Ishikawa (cell line): ENCODE data around the gene CFAP97.
A peak's percentile ranks its signal among the peaks of the same experiment; 100 is the strongest.

ENCODE experiments used
- CEBPB ChIP-seq: IDR thresholded peaks from 2 replicates; pipeline ENCODE4 v1.6.1; 2012
- CREB1 ChIP-seq: IDR thresholded peaks from 2 replicates; pipeline ENCODE4 v1.6.1; 2012; ENCODE audit warnings: low read depth
- EGR1 ChIP-seq: IDR thresholded peaks from 2 replicates; pipeline ENCODE4 v1.6.1; 2012
- EP300 ChIP-seq: IDR thresholded peaks from 2 replicates; pipeline ENCODE4 v1.6.1; 2012; ENCODE audit warnings: borderline replicate concordance
- FOXM1 ChIP-seq: IDR thresholded peaks from 2 replicates; pipeline ENCODE4 v1.6.1; 2012; ENCODE audit warnings: low read depth, borderline replicate concordance
- NFIC ChIP-seq: IDR thresholded peaks from 2 replicates; pipeline ENCODE4 v1.6.1; 2012
- RAD21 ChIP-seq: IDR thresholded peaks from 2 replicates; pipeline ENCODE4 v1.6.1; 2012; ENCODE audit warnings: low read depth
- TAF1 ChIP-seq: IDR thresholded peaks from 2 replicates; pipeline ENCODE4 v1.6.1; 2012; ENCODE audit warnings: low read depth, mild to moderate bottlenecking
- TCF12 ChIP-seq: IDR thresholded peaks from 2 replicates; pipeline ENCODE4 v1.6.1; 2012; ENCODE audit warnings: low read depth
- TEAD4 ChIP-seq: IDR thresholded peaks from 2 replicates; pipeline ENCODE4 v1.6.1; 2012
- YY1 ChIP-seq: IDR thresholded peaks from 2 replicates; pipeline ENCODE4 v1.6.1; 2012; ENCODE audit warnings: low read depth
- ZBTB7A ChIP-seq: IDR thresholded peaks from 2 replicates; pipeline ENCODE4 v1.6.1; 2012; ENCODE audit warnings: low read depth
- TF ChIP-seq, protein P1 (sequence below): IDR thresholded peaks from 2 replicates; pipeline ENCODE4 v1.6.1; 2012
- TF ChIP-seq, protein P2 (sequence below): IDR thresholded peaks from 2 replicates; pipeline ENCODE4 v1.6.1; 2012
- TF ChIP-seq, protein P3 (sequence below): IDR thresholded peaks from 2 replicates; pipeline ENCODE4 v1.6.1; 2012; ENCODE audit warnings: low read depth, mild to moderate bottlenecking

The CFAP97 gene

DNA sequence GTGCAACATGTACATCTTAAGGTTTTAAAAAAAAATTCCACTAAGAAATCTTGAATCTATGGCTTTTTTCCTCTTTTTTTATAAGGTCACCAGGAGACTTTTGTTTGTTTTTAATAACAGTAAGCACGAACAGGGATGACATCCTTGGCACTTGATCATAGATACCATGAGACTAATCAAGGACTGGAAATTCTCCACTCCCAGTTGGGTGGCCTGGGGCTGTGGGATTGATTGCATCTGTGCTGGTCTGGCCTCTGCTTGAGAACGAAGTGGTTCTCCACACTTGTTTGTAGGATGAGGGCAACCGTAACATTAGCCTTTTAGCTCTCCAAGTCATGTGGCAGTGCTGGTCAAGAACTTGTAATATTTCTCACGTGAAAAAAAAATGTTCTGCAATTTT lies 41.0 kb upstream of the CFAP97 start:
- TF ChIP-seq, protein P1, sequence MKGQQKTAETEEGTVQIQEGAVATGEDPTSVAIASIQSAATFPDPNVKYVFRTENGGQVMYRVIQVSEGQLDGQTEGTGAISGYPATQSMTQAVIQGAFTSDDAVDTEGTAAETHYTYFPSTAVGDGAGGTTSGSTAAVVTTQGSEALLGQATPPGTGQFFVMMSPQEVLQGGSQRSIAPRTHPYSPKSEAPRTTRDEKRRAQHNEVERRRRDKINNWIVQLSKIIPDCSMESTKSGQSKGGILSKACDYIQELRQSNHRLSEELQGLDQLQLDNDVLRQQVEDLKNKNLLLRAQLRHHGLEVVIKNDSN, result no peak

DNA sequence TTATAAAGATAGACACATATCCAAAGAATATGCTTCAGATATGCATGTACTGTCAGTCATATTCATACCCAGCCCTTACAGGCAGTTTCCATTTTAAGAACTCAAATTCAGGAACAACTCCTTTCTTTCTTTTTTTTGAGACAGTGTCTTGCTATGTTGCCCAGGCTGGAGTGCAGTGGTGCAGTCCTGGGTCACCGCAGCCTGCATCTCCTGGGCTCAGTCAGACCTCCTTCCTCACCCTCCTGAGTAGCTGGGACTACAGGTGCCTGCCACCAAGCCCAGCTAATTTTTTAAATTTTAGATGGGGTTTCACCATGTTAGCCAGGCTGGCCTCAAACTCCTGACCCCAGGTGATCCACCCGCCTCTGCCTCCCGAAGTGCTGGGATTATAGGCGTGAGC lies 40.1 kb upstream of the CFAP97 start:
- TF ChIP-seq, protein P2, sequence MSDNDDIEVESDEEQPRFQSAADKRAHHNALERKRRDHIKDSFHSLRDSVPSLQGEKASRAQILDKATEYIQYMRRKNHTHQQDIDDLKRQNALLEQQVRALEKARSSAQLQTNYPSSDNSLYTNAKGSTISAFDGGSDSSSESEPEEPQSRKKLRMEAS, result no peak
- TF ChIP-seq CEBPB (no peak), TEAD4 (no peak), CREB1 (no peak), EP300 (no peak), TAF1 (no peak), EGR1 (no peak)

DNA sequence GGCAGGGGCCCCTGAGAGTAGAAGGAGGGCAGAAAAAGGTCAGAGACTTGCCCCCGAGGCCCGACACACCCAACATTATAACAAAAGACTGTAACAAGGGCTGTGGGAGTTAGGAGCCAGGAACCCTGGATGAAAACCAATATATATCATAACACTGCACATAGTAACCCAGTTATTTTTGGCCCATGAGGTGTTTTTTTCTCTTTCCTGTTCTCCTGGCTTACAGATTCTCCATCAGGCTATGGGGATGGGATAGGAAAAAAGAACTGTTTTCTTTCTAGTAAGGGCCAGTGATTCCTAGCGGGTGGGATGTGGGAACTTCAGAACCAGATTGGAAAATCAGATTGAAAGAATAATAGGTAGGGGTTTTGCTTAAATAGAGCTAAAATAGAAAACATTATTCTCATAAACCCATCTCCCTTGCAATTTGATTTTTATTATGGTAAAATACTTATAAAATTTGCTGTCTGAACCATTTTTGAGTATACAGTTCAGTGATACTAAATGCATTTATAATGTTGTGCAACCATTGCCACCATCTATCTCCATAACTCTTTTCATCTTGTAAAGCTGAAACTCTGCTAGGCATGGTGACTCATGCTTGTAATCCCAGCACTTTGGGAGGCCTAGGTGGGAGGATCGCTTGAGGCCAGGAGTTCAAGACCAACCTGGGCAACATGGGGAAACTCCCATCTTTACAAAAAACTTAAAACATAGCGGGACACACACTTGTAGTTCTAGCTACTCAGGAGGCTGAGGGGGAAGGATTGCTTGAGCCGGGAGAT lies 39.1 kb upstream of the CFAP97 start:
- TF ChIP-seq EP300 (no peak), YY1 (no peak), CEBPB (no peak), RAD21 (no peak), NFIC (no peak), CREB1 (no peak), TCF12 (no peak), ZBTB7A (no peak), EGR1 (no peak), TEAD4 (no peak), FOXM1 (no peak), TAF1 (no peak)
- TF ChIP-seq, protein P3, sequence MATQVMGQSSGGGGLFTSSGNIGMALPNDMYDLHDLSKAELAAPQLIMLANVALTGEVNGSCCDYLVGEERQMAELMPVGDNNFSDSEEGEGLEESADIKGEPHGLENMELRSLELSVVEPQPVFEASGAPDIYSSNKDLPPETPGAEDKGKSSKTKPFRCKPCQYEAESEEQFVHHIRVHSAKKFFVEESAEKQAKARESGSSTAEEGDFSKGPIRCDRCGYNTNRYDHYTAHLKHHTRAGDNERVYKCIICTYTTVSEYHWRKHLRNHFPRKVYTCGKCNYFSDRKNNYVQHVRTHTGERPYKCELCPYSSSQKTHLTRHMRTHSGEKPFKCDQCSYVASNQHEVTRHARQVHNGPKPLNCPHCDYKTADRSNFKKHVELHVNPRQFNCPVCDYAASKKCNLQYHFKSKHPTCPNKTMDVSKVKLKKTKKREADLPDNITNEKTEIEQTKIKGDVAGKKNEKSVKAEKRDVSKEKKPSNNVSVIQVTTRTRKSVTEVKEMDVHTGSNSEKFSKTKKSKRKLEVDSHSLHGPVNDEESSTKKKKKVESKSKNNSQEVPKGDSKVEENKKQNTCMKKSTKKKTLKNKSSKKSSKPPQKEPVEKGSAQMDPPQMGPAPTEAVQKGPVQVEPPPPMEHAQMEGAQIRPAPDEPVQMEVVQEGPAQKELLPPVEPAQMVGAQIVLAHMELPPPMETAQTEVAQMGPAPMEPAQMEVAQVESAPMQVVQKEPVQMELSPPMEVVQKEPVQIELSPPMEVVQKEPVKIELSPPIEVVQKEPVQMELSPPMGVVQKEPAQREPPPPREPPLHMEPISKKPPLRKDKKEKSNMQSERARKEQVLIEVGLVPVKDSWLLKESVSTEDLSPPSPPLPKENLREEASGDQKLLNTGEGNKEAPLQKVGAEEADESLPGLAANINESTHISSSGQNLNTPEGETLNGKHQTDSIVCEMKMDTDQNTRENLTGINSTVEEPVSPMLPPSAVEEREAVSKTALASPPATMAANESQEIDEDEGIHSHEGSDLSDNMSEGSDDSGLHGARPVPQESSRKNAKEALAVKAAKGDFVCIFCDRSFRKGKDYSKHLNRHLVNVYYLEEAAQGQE, result no peak
- TF ChIP-seq, protein P2, result no peak
- TF ChIP-seq, protein P1, result no peak

DNA sequence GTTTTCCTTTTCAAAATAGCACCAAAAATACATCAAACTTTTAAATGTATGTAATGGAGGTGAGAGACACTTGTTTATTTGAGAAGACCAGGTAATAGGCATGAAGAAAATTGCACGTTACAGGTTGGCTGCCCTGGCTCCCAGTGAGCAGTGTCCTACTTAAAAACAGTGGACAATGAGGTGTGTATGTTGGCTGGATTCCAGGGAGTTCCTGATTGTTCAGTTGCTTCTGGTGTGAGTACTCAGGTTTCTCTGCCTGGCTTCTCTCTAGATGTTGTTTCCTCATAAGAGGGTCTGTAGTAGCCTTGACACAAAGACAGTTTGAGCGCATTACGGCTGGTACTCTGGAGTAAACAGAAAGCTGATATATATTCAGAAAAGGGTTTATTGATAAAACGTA lies 35.0 kb upstream of the CFAP97 start:
- TF ChIP-seq TAF1, result no peak
- peak; percentile 22; the same call in 1 of the 2 replicates for TF ChIP-seq NFIC

DNA sequence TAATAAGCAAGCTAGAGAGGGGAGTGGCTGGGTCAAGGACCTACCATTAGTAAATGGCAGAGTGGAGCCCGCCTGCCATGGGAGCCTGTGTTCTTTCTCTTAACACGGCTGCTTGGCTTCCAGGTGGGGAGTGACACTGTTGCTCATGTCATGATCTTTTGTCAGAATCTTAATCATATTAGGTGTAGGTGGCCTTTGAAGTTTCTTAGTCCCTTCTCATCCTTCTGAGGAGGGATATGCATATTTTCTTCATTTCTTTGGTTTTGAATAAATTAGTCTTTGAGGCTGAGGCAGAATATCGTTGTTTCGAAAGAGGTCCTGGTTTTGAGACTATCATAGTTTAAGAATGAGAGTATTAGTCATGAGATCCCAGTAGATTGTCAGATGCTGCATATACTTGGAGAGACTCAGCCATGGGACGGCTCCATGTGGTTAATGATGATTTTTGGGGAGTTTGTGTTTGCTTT lies 34.4 kb upstream of the CFAP97 start:
- TF ChIP-seq EGR1 (no peak), NFIC (no peak), CREB1 (no peak), FOXM1 (no peak), TAF1 (no peak), YY1 (no peak)
- TF ChIP-seq, protein P2, result no peak

DNA sequence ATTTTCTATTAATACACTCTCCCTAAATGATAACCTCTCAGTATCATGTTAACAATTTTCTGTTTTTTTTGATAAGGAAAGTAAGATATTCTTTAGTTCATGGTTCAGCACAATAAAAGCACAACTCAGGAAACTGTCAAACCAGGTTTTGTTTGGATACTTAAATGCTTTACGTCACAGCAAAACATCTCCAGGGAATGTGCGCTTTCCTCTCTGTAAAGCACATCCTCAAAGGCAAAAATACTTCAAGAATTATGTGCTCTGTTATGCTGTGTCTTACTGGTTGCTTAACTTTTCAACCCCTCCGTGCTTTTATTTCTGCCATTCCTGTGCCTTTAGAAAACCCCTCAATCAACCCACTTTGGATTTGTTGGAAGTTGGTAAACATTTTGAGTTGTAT lies 33.4 kb upstream of the CFAP97 start:
- TF ChIP-seq FOXM1 (no peak), EP300 (no peak), CREB1 (no peak), RAD21 (no peak), ZBTB7A (no peak), TCF12 (no peak), TAF1 (no peak), EGR1 (no peak), YY1 (no peak), NFIC (no peak), CEBPB (no peak), TEAD4 (no peak)
- TF ChIP-seq, protein P2, result no peak
- TF ChIP-seq, protein P3, result no peak
- TF ChIP-seq, protein P1, result no peak
